Activated naive CD8-positive, alpha-beta T cell treated with anti-CD3 and anti-CD28 coated beads for 36 hours (primary cell): ENCODE results near the gene ATP6V1G1. TPM values are rescaled to one million over a fixed set of nuclear protein-coding genes. Genes with fewer than 3 reads are reported as not detected.
"Not testable (repeated sequence)": the region's sequence is repeated elsewhere in the genome, so short reads cannot be mapped to it uniquely, and the experiment has no call there.

Experiments
- DNase-seq: peaks from one replicate; pipeline ENCODE4 v3.0.0; 2021
- H3K27ac Mint-ChIP-seq: one replicate; pipeline ENCODE4 v1.8.0; 2022; ENCODE audit warnings: mild to moderate bottlenecking, moderate library complexity, mixed read lengths
- H3K27me3 Mint-ChIP-seq: one replicate; pipeline ENCODE4 v1.8.0; 2022; ENCODE audit warnings: mild to moderate bottlenecking, mixed read lengths
- H3K36me3 Mint-ChIP-seq: one replicate; pipeline ENCODE4 v1.8.0; 2021; ENCODE audit warnings: mild to moderate bottlenecking, mixed read lengths
- H3K4me1 Mint-ChIP-seq: one replicate; pipeline ENCODE4 v1.8.0; 2021; ENCODE audit warnings: mixed read lengths
- H3K4me3 Mint-ChIP-seq: one replicate; pipeline ENCODE4 v1.8.0; 2022; ENCODE audit warnings: mild to moderate bottlenecking, moderate library complexity, mixed read lengths
- H3K9me3 Mint-ChIP-seq: one replicate; pipeline ENCODE4 v1.8.0; 2022; ENCODE audit warnings: mixed read lengths
- total RNA-seq, 2 experiments: library from RNA; stranded (reverse); gene quantifications; one replicate each; pipeline ENCODE4 v1.2.3, GENCODE V29; 2021

The ATP6V1G1 gene
- total RNA-seq, 2 experiments from 2014 or later, result 41.7 to 41.9 TPM

GRCh38 chr9:114565204-114565603 lies 22.4 kb upstream of the ATP6V1G1 start:
- DNase-seq, result no peak
- no peak overlapping the region for H3K27ac Mint-ChIP-seq
- H3K36me3 Mint-ChIP-seq, result no peaks in the 10 kb centered on the region
- H3K4me3 Mint-ChIP-seq, result no peak overlapping the region
- no peaks in the 10 kb centered on the region for H3K27me3 Mint-ChIP-seq
- H3K4me1 Mint-ChIP-seq, result peaks cover 2% of the 10 kb centered on the region
- no peaks in the 10 kb centered on the region for H3K9me3 Mint-ChIP-seq

GRCh38 chr9:114570742-114571141 lies 16.8 kb upstream of the ATP6V1G1 start:
- Mint-ChIP-seq H3K4me1 (peaks cover 3% of the 10 kb centered on the region), H3K4me3 (no peak overlapping the region), H3K9me3 (no peaks in the 10 kb centered on the region), H3K36me3 (no peaks in the 10 kb centered on the region), H3K27me3 (no peaks in the 10 kb centered on the region), H3K27ac (no peak overlapping the region)
- no peak for DNase-seq

GRCh38 chr9:114571391-114571790 lies 16.2 kb upstream of the ATP6V1G1 start:
- no peak for DNase-seq
- no peaks in the 10 kb centered on the region for H3K27me3 Mint-ChIP-seq
- H3K36me3 Mint-ChIP-seq, result no peaks in the 10 kb centered on the region
- no peak overlapping the region for H3K27ac Mint-ChIP-seq
- no peak overlapping the region for H3K4me3 Mint-ChIP-seq
- H3K9me3 Mint-ChIP-seq, result no peaks in the 10 kb centered on the region
- H3K4me1 Mint-ChIP-seq, result peaks cover 1% of the 10 kb centered on the region

- no peaks in the 10 kb centered on the region for H3K9me3 Mint-ChIP-seq
- no peaks in the 10 kb centered on the region for H3K27me3 Mint-ChIP-seq
- H3K4me3 Mint-ChIP-seq, result no peak overlapping the region
- peaks cover 1% of the 10 kb centered on the region for H3K4me1 Mint-ChIP-seq
- no peak overlapping the region for H3K27ac Mint-ChIP-seq
- H3K36me3 Mint-ChIP-seq, result no peaks in the 10 kb centered on the region
- DNase-seq, result no peak
Measured at GRCh38 chr9:114572199-114572598, 15.4 kb upstream of the ATP6V1G1 start.

- Mint-ChIP-seq H3K9me3 (no peaks in the 10 kb centered on the region), H3K4me3 (no peak overlapping the region), H3K27me3 (no peaks in the 10 kb centered on the region), H3K4me1 (peaks cover 1% of the 10 kb centered on the region), H3K27ac (no peak overlapping the region), H3K36me3 (no peaks in the 10 kb centered on the region)
- no peak for DNase-seq
Measured at GRCh38 chr9:114574438-114574837, 13.1 kb upstream of the ATP6V1G1 start.

- not testable (repeated sequence) for H3K4me1 Mint-ChIP-seq, H3K36me3 Mint-ChIP-seq, H3K27ac Mint-ChIP-seq, H3K27me3 Mint-ChIP-seq, DNase-seq, H3K4me3 Mint-ChIP-seq, H3K9me3 Mint-ChIP-seq
Measured at GRCh38 chr9:114576779-114577178, 10.8 kb upstream of the ATP6V1G1 start.

GRCh38 chr9:114578134-114578533 lies 9.4 kb upstream of the ATP6V1G1 start:
- not testable (repeated sequence) for H3K27ac Mint-ChIP-seq, H3K36me3 Mint-ChIP-seq, DNase-seq, H3K4me3 Mint-ChIP-seq, H3K4me1 Mint-ChIP-seq, H3K9me3 Mint-ChIP-seq, H3K27me3 Mint-ChIP-seq

GRCh38 chr9:114580609-114581193 lies 6.9 kb upstream of the ATP6V1G1 start:
- H3K4me1 Mint-ChIP-seq, result peaks cover 2% of the 10 kb centered on the region
- H3K27me3 Mint-ChIP-seq, result no peaks in the 10 kb centered on the region
- H3K4me3 Mint-ChIP-seq, result no peak overlapping the region
- H3K36me3 Mint-ChIP-seq, result no peaks in the 10 kb centered on the region
- H3K9me3 Mint-ChIP-seq, result no peaks in the 10 kb centered on the region
- H3K27ac Mint-ChIP-seq, result no peak overlapping the region
- DNase-seq, result no peak

- H3K4me1 Mint-ChIP-seq, result peaks cover 7% of the 10 kb centered on the region
- peaks cover 11% of the 10 kb centered on the region for H3K36me3 Mint-ChIP-seq
- no peak overlapping the region for H3K27ac Mint-ChIP-seq
- no peak overlapping the region for H3K4me3 Mint-ChIP-seq
- H3K27me3 Mint-ChIP-seq, result no peaks in the 10 kb centered on the region
- no peak for DNase-seq
- H3K9me3 Mint-ChIP-seq, result no peaks in the 10 kb centered on the region
Measured at GRCh38 chr9:114583371-114584155, 4.0 kb upstream of the ATP6V1G1 start.

GRCh38 chr9:114588210-114588609 lies 641 bp downstream of the ATP6V1G1 start:
- Mint-ChIP-seq H3K9me3 (no peaks in the 10 kb centered on the region), H3K27ac (peak overlapping the region; percentile 99), H3K4me1 (peaks cover 44% of the 10 kb centered on the region), H3K36me3 (peaks cover 44% of the 10 kb centered on the region), H3K4me3 (peak overlapping the region; percentile 89), H3K27me3 (no peaks in the 10 kb centered on the region)
- DNase-seq, result no peak

- no peaks in the 10 kb centered on the region for H3K9me3 Mint-ChIP-seq
- H3K36me3 Mint-ChIP-seq, result peaks cover 51% of the 10 kb centered on the region
- H3K4me1 Mint-ChIP-seq, result peaks cover 48% of the 10 kb centered on the region
Measured at GRCh38 chr9:114588651-114589526, 1.3 kb downstream of the ATP6V1G1 start.

GRCh38 chr9:114590328-114590727 lies 2.8 kb downstream of the ATP6V1G1 start:
- H3K27ac Mint-ChIP-seq, result peak overlapping the region; percentile 77
- no peak for DNase-seq
- H3K4me1 Mint-ChIP-seq, result peaks cover 53% of the 10 kb centered on the region
- peak overlapping the region; percentile 89 for H3K4me3 Mint-ChIP-seq
- no peaks in the 10 kb centered on the region for H3K27me3 Mint-ChIP-seq
- H3K36me3 Mint-ChIP-seq, result peaks cover 64% of the 10 kb centered on the region
- H3K9me3 Mint-ChIP-seq, result no peaks in the 10 kb centered on the region

More at GRCh38 chr9:114588651-114589526, 1.3 kb downstream of the ATP6V1G1 start:
- H3K27ac Mint-ChIP-seq, result peak overlapping the region; percentile 99
- peak overlapping the region; percentile 89 for H3K4me3 Mint-ChIP-seq
- no peaks in the 10 kb centered on the region for H3K27me3 Mint-ChIP-seq
- DNase-seq, result no peak

GRCh38 chr9:114591291-114591787 lies 3.8 kb downstream of the ATP6V1G1 start:
- Mint-ChIP-seq H3K4me1 (peaks cover 56% of the 10 kb centered on the region), H3K36me3 (peaks cover 70% of the 10 kb centered on the region), H3K27me3 (no peaks in the 10 kb centered on the region), H3K4me3 (peak overlapping the region; percentile 76), H3K27ac (peak overlapping the region; percentile 88), H3K9me3 (no peaks in the 10 kb centered on the region)
- DNase-seq, result no peak

- peaks cover 58% of the 10 kb centered on the region for H3K4me1 Mint-ChIP-seq
- H3K27me3 Mint-ChIP-seq, result no peaks in the 10 kb centered on the region
- no peaks in the 10 kb centered on the region for H3K9me3 Mint-ChIP-seq
- peak overlapping the region; percentile 88 for H3K27ac Mint-ChIP-seq
- H3K4me3 Mint-ChIP-seq, result peak overlapping the region; percentile 76
- DNase-seq, result no peak
- H3K36me3 Mint-ChIP-seq, result peaks cover 74% of the 10 kb centered on the region
Measured at GRCh38 chr9:114591849-114592248, 4.3 kb downstream of the ATP6V1G1 start.

- peaks cover 58% of the 10 kb centered on the region for H3K4me1 Mint-ChIP-seq
- H3K4me3 Mint-ChIP-seq, result peak overlapping the region; percentile 76
- H3K9me3 Mint-ChIP-seq, result no peaks in the 10 kb centered on the region
- H3K27me3 Mint-ChIP-seq, result no peaks in the 10 kb centered on the region
- H3K36me3 Mint-ChIP-seq, result peaks cover 74% of the 10 kb centered on the region
- peak overlapping the region; percentile 88 for H3K27ac Mint-ChIP-seq
- peak; percentile 42 for DNase-seq
Measured at GRCh38 chr9:114592356-114592755, 4.8 kb downstream of the ATP6V1G1 start.
